Measurements from ENCODE around the gene RHOBTB3. TPM values are rescaled to one million over a fixed set of nuclear protein-coding genes. Genes with fewer than 3 reads are reported as not detected.

Gene RHOBTB3
- total RNA-seq, 1 donor from 2014 or later: 73.8 TPM

DNA sequence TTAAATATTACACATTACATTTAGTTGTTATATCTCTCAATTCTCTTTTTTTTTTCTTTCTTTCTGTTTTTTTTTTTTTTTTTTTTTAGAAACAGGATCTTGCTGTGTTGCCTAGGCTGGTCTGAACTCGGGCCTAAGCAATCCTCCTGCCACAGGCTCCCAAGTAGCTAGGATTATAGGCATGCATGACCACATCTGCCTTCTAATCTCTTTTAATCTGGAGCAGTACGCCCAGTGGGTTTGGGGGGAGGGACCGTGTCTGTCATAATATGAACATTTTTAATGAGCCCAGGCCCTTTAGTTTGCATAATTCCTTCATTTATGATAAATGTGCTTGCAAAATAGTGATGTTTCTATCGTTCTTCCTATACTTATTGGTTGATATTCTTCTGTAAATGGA lies 10.3 kb downstream of the RHOBTB3 start:
- H3K4me1 ChIP-seq (ENCODE audit: insufficient read depth, low read length): peaks cover 6% of the 10 kb centered on the region
- peaks cover 21% of the 10 kb centered on the region for H4K20me1 ChIP-seq (ENCODE audit: insufficient read depth, low read length)
- H3K27me3 ChIP-seq (ENCODE audit: insufficient read depth, low read length): no peaks in the 10 kb centered on the region
- H3K36me3 ChIP-seq (ENCODE audit: insufficient read depth, low read length): peaks cover 29% of the 10 kb centered on the region
- Mint-ChIP-seq H3K4me1 (ENCODE audit: low read depth, unreplicated experiment) (peaks cover 4% of the 10 kb centered on the region), H3K27ac (ENCODE audit: unreplicated experiment) (no peak overlapping the region), H3K36me3 (ENCODE audit: low read depth, unreplicated experiment) (peaks cover 18% of the 10 kb centered on the region), H3K9me3 (ENCODE audit: unreplicated experiment) (no peaks in the 10 kb centered on the region), H3K27me3 (ENCODE audit: low read depth, unreplicated experiment) (no peaks in the 10 kb centered on the region), H3K4me3 (ENCODE audit: unreplicated experiment) (no peak overlapping the region)
- no peak overlapping the region for H2AFZ ChIP-seq (ENCODE audit: low read depth, low read length)
- DNase-seq (ENCODE audit: low read depth): no peak
- no peak overlapping the region for H3K4me3 ChIP-seq (ENCODE audit: insufficient read depth, low read depth, low read length)
- H3K4me2 ChIP-seq (ENCODE audit: low read length): no peak overlapping the region
- TF ChIP-seq EZH2 (IDR thresholded peaks at IDR 0.05; ENCODE audit: insufficient read depth, low read length): no peak
- TF ChIP-seq, protein P1, sequence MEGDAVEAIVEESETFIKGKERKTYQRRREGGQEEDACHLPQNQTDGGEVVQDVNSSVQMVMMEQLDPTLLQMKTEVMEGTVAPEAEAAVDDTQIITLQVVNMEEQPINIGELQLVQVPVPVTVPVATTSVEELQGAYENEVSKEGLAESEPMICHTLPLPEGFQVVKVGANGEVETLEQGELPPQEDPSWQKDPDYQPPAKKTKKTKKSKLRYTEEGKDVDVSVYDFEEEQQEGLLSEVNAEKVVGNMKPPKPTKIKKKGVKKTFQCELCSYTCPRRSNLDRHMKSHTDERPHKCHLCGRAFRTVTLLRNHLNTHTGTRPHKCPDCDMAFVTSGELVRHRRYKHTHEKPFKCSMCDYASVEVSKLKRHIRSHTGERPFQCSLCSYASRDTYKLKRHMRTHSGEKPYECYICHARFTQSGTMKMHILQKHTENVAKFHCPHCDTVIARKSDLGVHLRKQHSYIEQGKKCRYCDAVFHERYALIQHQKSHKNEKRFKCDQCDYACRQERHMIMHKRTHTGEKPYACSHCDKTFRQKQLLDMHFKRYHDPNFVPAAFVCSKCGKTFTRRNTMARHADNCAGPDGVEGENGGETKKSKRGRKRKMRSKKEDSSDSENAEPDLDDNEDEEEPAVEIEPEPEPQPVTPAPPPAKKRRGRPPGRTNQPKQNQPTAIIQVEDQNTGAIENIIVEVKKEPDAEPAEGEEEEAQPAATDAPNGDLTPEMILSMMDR (IDR thresholded peaks at IDR 0.05; ENCODE audit: insufficient read depth, low read depth, low read length): no peak
- H3K9me3 ChIP-seq (ENCODE audit: insufficient read depth, low read depth, low read length): no peaks in the 10 kb centered on the region
- no peak overlapping the region for H3K9ac ChIP-seq (ENCODE audit: low read length)
- peaks cover 53% of the 10 kb centered on the region for H3K79me2 ChIP-seq (ENCODE audit: insufficient read depth, low read length)
- FAIRE-seq: no peak
- no peak overlapping the region for H3K27ac ChIP-seq (ENCODE audit: low read depth, low read length)

GRCh38 chr5:95743232-95743631 lies 12.1 kb downstream of the RHOBTB3 start:
- TF ChIP-seq, protein P1 (IDR thresholded peaks at IDR 0.05; ENCODE audit: insufficient read depth, low read depth, low read length): no peak
- TF ChIP-seq EZH2 (IDR thresholded peaks at IDR 0.05; ENCODE audit: insufficient read depth, low read length): no peak
- peaks cover 52% of the 10 kb centered on the region for H3K79me2 ChIP-seq (ENCODE audit: insufficient read depth, low read length)
- FAIRE-seq: no peak

DNA sequence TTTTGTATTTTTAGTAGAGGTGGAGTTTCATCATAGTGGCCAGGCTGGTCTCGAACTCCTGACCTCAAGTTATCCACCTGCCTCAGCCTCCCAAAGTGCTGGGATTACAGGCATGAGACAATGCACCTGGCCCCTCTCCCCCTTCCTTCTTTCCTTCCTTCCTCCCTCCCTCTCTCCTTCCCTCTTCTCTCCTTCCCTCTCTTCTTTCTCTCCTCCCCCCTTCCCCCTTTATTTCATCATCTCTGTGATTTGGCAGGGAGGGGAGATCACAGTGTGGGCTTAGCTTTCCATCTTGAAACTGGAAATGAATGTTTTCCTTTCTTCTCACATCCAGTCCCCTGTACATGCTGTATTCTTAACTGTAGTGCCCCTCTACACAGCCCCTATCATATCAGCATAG lies 12.7 kb downstream of the RHOBTB3 start:
- H4K20me1 ChIP-seq (ENCODE audit: insufficient read depth, low read length): peaks cover 28% of the 10 kb centered on the region
- H3K4me1 ChIP-seq (ENCODE audit: insufficient read depth, low read length): peaks cover 7% of the 10 kb centered on the region
- no peak for FAIRE-seq
- no peak overlapping the region for H3K4me3 Mint-ChIP-seq (ENCODE audit: unreplicated experiment)
- H3K4me2 ChIP-seq (ENCODE audit: low read length): no peak overlapping the region
- no peak overlapping the region for H3K9ac ChIP-seq (ENCODE audit: low read length)
- peaks cover 16% of the 10 kb centered on the region for H3K36me3 ChIP-seq (ENCODE audit: insufficient read depth, low read length)
- no peak overlapping the region for H3K27ac ChIP-seq (ENCODE audit: low read depth, low read length)
- TF ChIP-seq EZH2 (IDR thresholded peaks at IDR 0.05; ENCODE audit: insufficient read depth, low read length): no peak
- TF ChIP-seq, protein P1 (IDR thresholded peaks at IDR 0.05; ENCODE audit: insufficient read depth, low read depth, low read length): no peak
- peaks cover 20% of the 10 kb centered on the region for H3K36me3 Mint-ChIP-seq (ENCODE audit: low read depth, unreplicated experiment)
- peaks cover 52% of the 10 kb centered on the region for H3K79me2 ChIP-seq (ENCODE audit: insufficient read depth, low read length)
- H3K27ac Mint-ChIP-seq (ENCODE audit: unreplicated experiment): no peak overlapping the region
- no peaks in the 10 kb centered on the region for H3K27me3 Mint-ChIP-seq (ENCODE audit: low read depth, unreplicated experiment)
- DNase-seq (ENCODE audit: low read depth): no peak
- no peaks in the 10 kb centered on the region for H3K9me3 ChIP-seq (ENCODE audit: insufficient read depth, low read depth, low read length)
- no peaks in the 10 kb centered on the region for H3K27me3 ChIP-seq (ENCODE audit: insufficient read depth, low read length)
- peaks cover 3% of the 10 kb centered on the region for H3K4me1 Mint-ChIP-seq (ENCODE audit: low read depth, unreplicated experiment)
- H2AFZ ChIP-seq (ENCODE audit: low read depth, low read length): no peak overlapping the region
- no peaks in the 10 kb centered on the region for H3K9me3 Mint-ChIP-seq (ENCODE audit: unreplicated experiment)
- H3K4me3 ChIP-seq (ENCODE audit: insufficient read depth, low read depth, low read length): no peak overlapping the region

More at GRCh38 chr5:95743232-95743631, 12.1 kb downstream of the RHOBTB3 start:
- H3K36me3 Mint-ChIP-seq (ENCODE audit: low read depth, unreplicated experiment): peaks cover 19% of the 10 kb centered on the region
- H2AFZ ChIP-seq (ENCODE audit: low read depth, low read length): no peak overlapping the region
- peaks cover 9% of the 10 kb centered on the region for H3K4me1 ChIP-seq (ENCODE audit: insufficient read depth, low read length)
- H3K27ac ChIP-seq (ENCODE audit: low read depth, low read length): no peak overlapping the region
- no peak overlapping the region for H3K4me3 ChIP-seq (ENCODE audit: insufficient read depth, low read depth, low read length)
- no peaks in the 10 kb centered on the region for H3K9me3 Mint-ChIP-seq (ENCODE audit: unreplicated experiment)
- peaks cover 30% of the 10 kb centered on the region for H4K20me1 ChIP-seq (ENCODE audit: insufficient read depth, low read length)
- H3K27me3 Mint-ChIP-seq (ENCODE audit: low read depth, unreplicated experiment): no peaks in the 10 kb centered on the region
- no peak overlapping the region for H3K27ac Mint-ChIP-seq (ENCODE audit: unreplicated experiment)
- no peak overlapping the region for H3K4me2 ChIP-seq (ENCODE audit: low read length)
- no peak for DNase-seq (ENCODE audit: low read depth)
- H3K4me3 Mint-ChIP-seq (ENCODE audit: unreplicated experiment): no peak overlapping the region
- no peaks in the 10 kb centered on the region for H3K27me3 ChIP-seq (ENCODE audit: insufficient read depth, low read length)
- H3K9ac ChIP-seq (ENCODE audit: low read length): no peak overlapping the region
- H3K4me1 Mint-ChIP-seq (ENCODE audit: low read depth, unreplicated experiment): peaks cover 3% of the 10 kb centered on the region
- no peaks in the 10 kb centered on the region for H3K9me3 ChIP-seq (ENCODE audit: insufficient read depth, low read depth, low read length)
- H3K36me3 ChIP-seq (ENCODE audit: insufficient read depth, low read length): peaks cover 18% of the 10 kb centered on the region

All from astrocyte (in vitro differentiated cells and primary cell).